Measurements from ENCODE around the gene ZSCAN26. TPM values are rescaled to one million over a fixed set of nuclear protein-coding genes. Genes with fewer than 3 reads are reported as not detected.

Gene ZSCAN26
- total and polyA plus RNA-seq, 2 of the 4 experiments (the other 2 are of a cell fraction): 13.1 to 42.1 TPM

DNA sequence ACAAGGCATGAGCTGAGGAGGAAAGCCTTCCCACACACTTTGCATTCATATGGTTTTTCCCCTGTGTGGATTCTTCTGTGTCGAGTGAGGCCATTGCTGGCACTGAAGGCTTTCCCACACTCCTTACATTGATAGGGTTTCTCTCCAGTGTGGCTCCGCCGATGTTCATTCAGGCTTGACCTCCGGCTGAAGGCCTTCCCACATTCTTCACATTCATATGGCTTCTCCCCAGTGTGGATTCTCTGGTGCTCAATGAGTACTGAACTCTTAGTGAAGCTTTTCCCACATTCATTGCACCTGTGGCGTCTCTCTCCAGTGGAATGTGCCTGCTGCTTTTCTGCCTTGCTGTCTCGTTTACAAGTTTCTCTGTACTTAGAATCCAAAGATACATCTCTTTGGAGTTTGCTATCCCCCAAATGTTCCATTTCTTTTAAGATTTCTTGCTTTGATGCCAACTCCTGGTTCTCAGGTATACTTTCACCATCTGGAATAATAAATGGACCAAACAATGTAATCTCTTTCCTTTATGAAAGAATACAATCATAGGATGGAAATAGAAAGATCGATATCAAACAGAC lies 59.5 kb downstream of the ZSCAN26 start:
- H4K8ac ChIP-seq (ENCODE audit: low read depth in 2 of 2, low read length in 2 of 2): no peak overlapping the region
- no peaks in the 10 kb centered on the region for H4K20me1 ChIP-seq (ENCODE audit: insufficient read depth, low read length)
- no TSS peak for BruUV-seq (replicated peaks)
- H3K4ac ChIP-seq (ENCODE audit: low read depth, low read length): no peak overlapping the region
- no peak overlapping the region for H2AFZ ChIP-seq (replicated peaks; ENCODE audit: low read length, poor library complexity)
- H3K23ac ChIP-seq (ENCODE audit: low read depth, low read length): no peak overlapping the region
- peaks cover 21% of the 10 kb centered on the region for H3K9me3 ChIP-seq (ENCODE audit: control insufficient read depth, insufficient read depth, low read length)
- WGBS, 2 experiments (ENCODE audit: extremely low coverage in 2 of 2, insufficient read length in 1 of 2): 85% methylated on average over 4 of the region's 7 CpGs; no CpG with 5 or more reads in 1 of the 2 experiments
- H3K9me1 ChIP-seq (ENCODE audit: insufficient read depth, low read length): no peaks in the 10 kb centered on the region
- TF ChIP-seq RAD21 (IDR thresholded peaks at IDR 0.05; ENCODE audit: low read length): no peak
- no peak for TF ChIP-seq USF2 (IDR thresholded peaks at IDR 0.05; ENCODE audit: low read depth, low read length)
- no peak for TF ChIP-seq CEBPB (IDR thresholded peaks at IDR 0.05; ENCODE audit: low read depth, low read length)
- ChIA-PET CTCF (no interaction called here), POLR2A (ENCODE audit: unreplicated experiment) (no interaction called here)
- DNase-seq: no peak
- H2BK15ac ChIP-seq (ENCODE audit: low read depth, low read length): no peak overlapping the region
- H3K9ac ChIP-seq (ENCODE audit: low read depth, low read length): no peak overlapping the region
- dilution Hi-C loops (cut with HindIII; ENCODE audit: low sequenced_read_pairs, unreplicated experiment): no loop called here
- no peak overlapping the region for H2AK9ac ChIP-seq (replicated peaks; ENCODE audit: low read depth, low read length, poor library complexity)
- H4K91ac ChIP-seq (ENCODE audit: insufficient read depth, low read depth, low read length): no peak overlapping the region
- ATAC-seq (ENCODE audit: low read depth): no peak
- H3K14ac ChIP-seq (replicated peaks; ENCODE audit: low read depth, low read length): no peak overlapping the region
- no peak overlapping the region for H2AK5ac ChIP-seq (ENCODE audit: low read depth, low read length)
- no peak overlapping the region for H3K56ac ChIP-seq (ENCODE audit: extremely low read depth, insufficient read depth, low read length)
- H3K36me3 ChIP-seq (ENCODE audit: control insufficient read depth, insufficient read depth, low read length): peaks cover 11% of the 10 kb centered on the region
- H3K79me1 ChIP-seq (ENCODE audit: low read depth in 1 of 2, low read length in 2 of 2): no peaks in the 10 kb centered on the region
- H2BK120ac ChIP-seq (ENCODE audit: low read depth, low read length): no peak overlapping the region
- H3K27me3 ChIP-seq (ENCODE audit: control insufficient read depth, insufficient read depth, low read length): no peaks in the 10 kb centered on the region
- in situ Hi-C loops (cut with MboI; ENCODE audit: low sequenced_read_pairs): no loop called here
- H3K27ac ChIP-seq (ENCODE audit: insufficient read depth, low read length): no peak overlapping the region
- H3K18ac ChIP-seq (ENCODE audit: low read depth, low read length): no peak overlapping the region
- no peak overlapping the region for H2BK5ac ChIP-seq (ENCODE audit: low read depth, low read length, poor library complexity, severe bottlenecking)
- no peak overlapping the region for H2BK20ac ChIP-seq (ENCODE audit: low read depth, low read length)
- no peak overlapping the region for H3K4me3 ChIP-seq (ENCODE audit: insufficient read depth, low read depth, low read length)
- H4K5ac ChIP-seq (ENCODE audit: low read depth, low read length): no peak overlapping the region
- no peak overlapping the region for H3K4me2 ChIP-seq (ENCODE audit: low read depth, low read length)
- H3K4me1 ChIP-seq (ENCODE audit: control insufficient read depth, insufficient read depth, low read length): no peaks in the 10 kb centered on the region
- intact Hi-C loops (cut with micrococcal nuclease): no loop called here

Small RNAs within 50 kb of the gene (microRNA-seq; reads per million reads assigned to microRNA genes)
- gene AL021997.1 (ENCODE audit: insufficient read depth, insufficient read length): not detected
- not detected for gene AL021997.2 (ENCODE audit: insufficient read depth, insufficient read length)

Small RNAs within 50 kb of the gene (small RNA-seq; reads per million reads assigned to genes)
- 0 reads per million in 5 experiments for gene AL021997.1
- 0 reads per million in 5 experiments for gene AL021997.2

Other genes starting within 250 kb of the ZSCAN26 start
- gene ZNF165, start 186.6 kb upstream of the ZSCAN26 start, total RNA-seq (2012; rRNA removed): 0.28 and 0.36 TPM in 2 replicates
- 0.07 and 0.09 TPM in 2 replicates for gene ZNF165, start 186.6 kb upstream of the ZSCAN26 start, polyA plus RNA-seq (2012; rRNA removed)
- 2.5 and 3.0 TPM in 2 replicates for gene ZSCAN16, start 142.5 kb upstream of the ZSCAN26 start, total RNA-seq (2012; rRNA removed)
- gene ZSCAN16, start 142.5 kb upstream of the ZSCAN26 start, polyA plus RNA-seq (2012; rRNA removed): 1.7 and 1.8 TPM in 2 replicates
- 15.0 and 22.8 TPM in 2 replicates for gene ZKSCAN8, start 125.3 kb upstream of the ZSCAN26 start, total RNA-seq (2012; rRNA removed)
- 4.5 and 8.3 TPM in 2 replicates for gene ZKSCAN8, start 125.3 kb upstream of the ZSCAN26 start, polyA plus RNA-seq (2012; rRNA removed)
- 16.9 and 17.7 TPM in 2 replicates for gene ZSCAN9, start 41.9 kb upstream of the ZSCAN26 start, total RNA-seq (2012; rRNA removed)
- gene ZSCAN9, start 41.9 kb upstream of the ZSCAN26 start, polyA plus RNA-seq (2012; rRNA removed): 11.5 and 13.7 TPM in 2 replicates
- 4.7 and 5.7 TPM in 2 replicates for gene ZKSCAN4, start 14.9 kb upstream of the ZSCAN26 start, total RNA-seq (2012; rRNA removed)
- gene ZKSCAN4, start 14.9 kb upstream of the ZSCAN26 start, polyA plus RNA-seq (2012; rRNA removed): 2.0 and 2.4 TPM in 2 replicates
- 0.54 and 0.83 TPM in 2 replicates for gene NKAPL, start 7.8 kb upstream of the ZSCAN26 start, total RNA-seq (2012; rRNA removed)
- gene NKAPL, start 7.8 kb upstream of the ZSCAN26 start, polyA plus RNA-seq (2012; rRNA removed): 0.49 and 0.51 TPM in 2 replicates
- gene PGBD1, start 14.4 kb downstream of the ZSCAN26 start, total RNA-seq (2012; rRNA removed): 6.3 and 6.9 TPM in 2 replicates
- 3.3 and 3.9 TPM in 2 replicates for gene PGBD1, start 14.4 kb downstream of the ZSCAN26 start, polyA plus RNA-seq (2012; rRNA removed)
- gene ZSCAN31, start 69.0 kb downstream of the ZSCAN26 start, total RNA-seq (2012; rRNA removed): 4.2 and 4.7 TPM in 2 replicates
- 1.2 and 1.4 TPM in 2 replicates for gene ZSCAN31, start 69.0 kb downstream of the ZSCAN26 start, polyA plus RNA-seq (2012; rRNA removed)
- 4.4 and 4.8 TPM in 2 replicates for gene ZKSCAN3, start 82.8 kb downstream of the ZSCAN26 start, total RNA-seq (2012; rRNA removed)
- gene ZKSCAN3, start 82.8 kb downstream of the ZSCAN26 start, polyA plus RNA-seq (2012; rRNA removed): 2.1 and 3.7 TPM in 2 replicates
- gene ZSCAN12, start 132.6 kb downstream of the ZSCAN26 start, total RNA-seq (2012; rRNA removed): 6.4 and 6.5 TPM in 2 replicates
- 1.6 and 2.0 TPM in 2 replicates for gene ZSCAN12, start 132.6 kb downstream of the ZSCAN26 start, polyA plus RNA-seq (2012; rRNA removed)
- 5.3 and 8.4 TPM in 2 replicates for gene ZSCAN23, start 176.3 kb downstream of the ZSCAN26 start, total RNA-seq (2012; rRNA removed)
- gene ZSCAN23, start 176.3 kb downstream of the ZSCAN26 start, polyA plus RNA-seq (2012; rRNA removed): 0.89 and 1.7 TPM in 2 replicates
- not detected in 2 replicates for gene GPX6, start 248.7 kb downstream of the ZSCAN26 start, total RNA-seq (2012; rRNA removed)
- gene GPX6, start 248.7 kb downstream of the ZSCAN26 start, polyA plus RNA-seq (2012; rRNA removed): not detected in 2 replicates

All from IMR-90 (cell line).